NCI-H2171 (cell line): ENCODE measurements around the gene FBXO21.
"Not testable (repeated sequence)": the region's sequence is repeated elsewhere in the genome, so short reads cannot be mapped to it uniquely, and the experiment has no call there.

ENCODE experiments used
- DNase-seq: peaks from one replicate; lab custom pipeline; 2025; lab: John Stamatoyannopoulos, UW

Gene FBXO21

GRCh38 chr12:117202033-117202432 lies 11.8 kb upstream of the FBXO21 start:
- DNase-seq = no peak

DNA sequence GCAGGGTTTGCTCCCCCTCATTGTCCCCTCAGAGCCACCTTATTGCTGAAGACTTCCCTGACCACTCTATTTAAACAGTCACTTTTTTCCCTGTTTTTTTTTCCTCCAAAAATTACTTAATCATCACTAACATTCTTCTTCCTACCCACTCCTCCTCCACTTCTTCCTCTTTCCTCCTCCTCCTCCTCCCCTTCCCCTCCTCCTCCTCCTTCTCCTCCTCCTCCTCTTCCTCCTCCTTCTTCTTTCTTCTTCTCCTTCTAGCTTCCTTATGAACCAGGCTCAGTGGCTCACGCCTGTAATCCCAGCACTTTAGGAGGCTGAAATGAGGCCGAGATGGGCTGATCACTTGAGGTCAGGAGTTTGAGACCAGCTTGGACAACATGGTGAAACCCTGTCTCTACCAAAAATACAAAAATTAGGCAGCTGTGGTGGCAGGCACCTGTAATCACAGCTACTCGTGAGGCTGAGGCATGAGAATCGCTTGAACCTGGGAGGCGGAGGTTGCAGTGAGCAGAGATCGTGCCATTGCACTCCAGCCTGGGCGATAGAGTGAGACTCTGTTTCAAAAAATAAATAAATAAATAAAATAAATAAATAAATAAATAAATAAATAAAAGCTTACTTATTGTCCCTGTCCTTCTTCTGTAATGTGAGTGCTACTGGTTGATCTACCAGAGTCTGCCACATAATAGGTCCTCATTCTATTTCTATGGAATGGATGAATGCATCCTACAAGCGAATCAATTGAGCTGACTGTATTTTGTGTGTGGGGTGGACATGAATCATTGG lies 9.9 kb upstream of the FBXO21 start:
- not testable (repeated sequence) for DNase-seq

DNA sequence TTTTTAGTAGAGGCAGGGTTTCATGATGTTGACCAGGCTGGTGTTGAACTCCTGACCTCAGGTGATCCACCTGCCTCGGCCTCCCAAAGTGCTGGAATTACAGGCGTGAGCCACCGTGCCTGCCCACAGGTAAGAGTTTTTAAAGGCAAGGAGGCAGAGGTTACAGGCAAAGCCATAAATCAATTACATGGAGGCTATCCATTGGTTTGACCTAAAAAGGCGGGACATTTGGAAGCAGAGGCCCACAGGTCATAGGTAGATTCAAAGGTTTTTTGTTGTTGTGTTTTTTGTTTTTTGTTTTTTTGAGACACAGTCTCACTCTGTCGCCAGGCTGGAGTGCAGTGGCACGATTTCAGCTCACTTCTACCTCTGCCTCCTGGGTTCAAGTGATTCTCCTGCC lies 6.1 kb upstream of the FBXO21 start:
- DNase-seq = not testable (repeated sequence)

- peak; percentile 80 for DNase-seq
Measured at GRCh38 chr12:117195027-117195426, 4.8 kb upstream of the FBXO21 start.

GRCh38 chr12:117193903-117194302 lies 3.6 kb upstream of the FBXO21 start:
- no peak for DNase-seq

DNA sequence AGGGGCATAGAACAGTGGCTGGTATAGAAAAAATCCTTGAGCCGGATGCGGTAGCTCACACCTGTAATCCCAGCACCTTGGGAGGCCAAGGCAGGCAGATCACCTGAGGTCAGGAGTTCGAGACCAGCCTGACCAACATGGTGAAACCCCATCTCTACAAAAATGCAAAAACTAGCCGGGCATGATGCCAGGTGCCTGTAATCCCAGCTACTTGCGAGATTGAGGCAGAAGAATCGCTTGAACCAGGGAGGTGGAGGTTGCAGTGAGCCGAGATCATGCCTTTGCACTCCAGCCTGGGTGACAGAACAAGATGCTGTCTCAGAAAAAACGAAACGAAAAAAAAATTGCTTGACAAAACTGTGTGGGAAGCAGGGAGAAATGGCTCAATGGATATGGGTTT lies 2.3 kb upstream of the FBXO21 start:
- DNase-seq = not testable (repeated sequence)

DNA sequence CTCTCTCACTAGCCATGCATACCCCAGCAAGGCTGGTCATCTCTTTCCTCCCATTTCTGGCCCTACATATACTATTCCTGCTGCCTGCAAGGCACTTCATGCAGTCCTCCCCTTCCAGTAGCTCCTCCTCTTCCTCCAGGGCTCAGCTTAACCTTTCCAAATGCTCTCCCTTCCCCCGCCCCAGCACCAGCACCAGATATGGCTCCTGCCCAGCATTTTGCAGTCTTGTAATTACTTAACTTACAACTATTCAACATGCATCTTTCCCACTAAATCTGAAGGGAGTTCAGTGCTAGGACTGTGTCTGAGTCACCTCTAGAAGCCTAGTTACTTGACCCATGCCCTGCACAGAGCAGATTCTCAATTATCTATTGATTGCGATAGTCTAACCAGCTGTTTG lies 1.8 kb upstream of the FBXO21 start:
- DNase-seq = no peak

DNA sequence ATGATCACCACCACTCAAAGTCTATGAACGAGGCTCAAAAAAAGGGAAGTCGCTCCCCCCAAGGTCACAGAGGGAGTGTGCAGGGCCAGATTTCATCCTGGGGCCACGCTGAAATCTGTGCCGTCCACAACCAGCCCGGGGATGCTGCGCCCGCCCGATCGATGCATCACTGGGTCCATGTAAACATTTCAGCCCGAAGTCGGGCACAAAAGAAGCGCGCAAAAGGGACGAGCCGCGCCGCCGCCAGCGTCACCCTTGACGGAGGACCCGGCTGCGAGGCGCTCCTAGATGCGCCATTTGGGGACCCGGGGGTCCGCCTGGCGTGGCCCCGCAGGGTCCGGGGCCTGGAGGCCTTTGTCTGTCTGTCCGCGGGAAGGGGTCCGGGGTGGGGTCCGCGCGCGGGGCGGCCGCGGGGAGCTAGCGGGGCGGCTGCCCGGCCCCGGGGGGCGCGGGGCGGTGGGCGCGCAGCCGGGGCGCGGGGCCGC lies 503 bp downstream of the FBXO21 start:
- peak; percentile 6 for DNase-seq

DNA sequence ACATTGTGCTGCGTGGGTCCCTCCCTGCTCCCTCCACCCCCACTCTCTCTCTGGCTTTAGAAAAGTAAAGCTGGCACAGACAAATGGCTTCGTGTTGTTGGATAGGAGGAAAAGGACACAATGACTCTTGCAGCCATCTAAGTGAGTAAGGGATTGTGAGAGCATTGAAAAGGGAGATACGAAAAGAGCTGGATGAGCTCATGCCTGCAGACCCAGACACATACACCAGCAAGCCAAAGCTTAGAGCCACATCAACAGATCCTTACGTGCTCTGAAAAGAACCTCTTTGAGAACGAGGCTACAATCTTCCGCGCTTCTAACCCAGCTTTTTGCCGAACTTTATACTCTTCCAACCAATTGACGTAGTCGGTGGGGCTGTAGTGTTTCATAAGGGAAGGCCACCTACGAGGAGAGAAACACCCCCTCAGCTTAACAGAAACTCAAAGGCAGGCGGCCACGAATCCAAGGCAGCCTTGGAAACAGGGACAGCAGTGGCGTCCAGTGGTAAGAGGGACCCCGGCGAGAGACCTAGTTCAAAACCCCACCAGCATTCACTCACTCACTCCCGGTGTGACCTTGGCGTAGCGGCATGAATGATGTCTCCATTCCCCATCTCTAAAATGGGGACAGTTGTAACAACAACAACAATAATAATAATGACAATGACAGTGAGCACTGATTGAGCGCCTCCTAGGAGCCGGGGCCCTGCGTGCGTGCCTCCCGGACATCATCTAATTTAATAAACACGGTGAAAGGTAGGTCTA lies 1.1 kb downstream of the FBXO21 start:
- no peak for DNase-seq

GRCh38 chr12:117188121-117188665 lies 2.1 kb downstream of the FBXO21 start:
- no peak for DNase-seq

DNA sequence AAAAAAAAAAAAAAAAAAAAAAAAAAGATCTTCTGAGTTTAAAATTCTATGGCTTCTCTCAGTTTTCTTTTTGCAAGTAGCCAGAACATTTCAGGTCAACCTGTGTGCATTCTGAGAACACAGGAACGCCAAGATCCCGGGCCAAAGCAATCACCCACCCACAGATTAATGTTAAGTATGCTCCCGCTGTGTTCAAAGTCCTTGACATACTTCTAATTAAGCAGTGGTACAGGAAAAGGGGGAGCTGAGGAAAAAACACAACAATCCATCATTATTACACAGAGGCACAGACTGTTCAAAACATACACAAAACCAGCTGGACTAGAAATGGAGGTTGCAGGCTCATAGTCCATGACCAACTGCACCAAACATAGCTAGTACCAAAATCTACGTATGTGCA lies 2.8 kb downstream of the FBXO21 start:
- no peak for DNase-seq

GRCh38 chr12:117182866-117183265 lies 7.4 kb downstream of the FBXO21 start:
- DNase-seq = no peak

GRCh38 chr12:117181468-117181843 lies 8.8 kb downstream of the FBXO21 start:
- not testable (repeated sequence) for DNase-seq

GRCh38 chr12:117180758-117181467 lies 9.4 kb downstream of the FBXO21 start:
- DNase-seq = no peak

DNA sequence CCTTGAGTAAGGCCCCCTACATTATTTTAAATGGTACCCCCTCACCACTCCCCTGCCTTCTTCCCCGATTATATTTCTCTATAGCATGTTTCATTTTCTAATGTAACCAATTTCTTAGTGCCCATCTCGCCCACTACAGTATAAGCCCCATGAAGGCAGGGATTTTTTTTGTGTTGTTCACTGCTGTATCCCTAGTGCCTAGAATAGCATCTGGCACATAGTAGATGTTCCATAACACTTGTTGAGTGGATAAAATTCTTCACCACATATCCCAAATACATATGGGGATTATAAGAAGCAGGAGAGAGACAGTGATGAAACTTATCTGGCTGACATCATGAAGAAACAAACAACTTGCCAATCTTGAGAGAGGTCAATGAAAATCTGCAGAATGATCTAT lies 11.5 kb downstream of the FBXO21 start:
- DNase-seq = no peak

- DNase-seq = no peak
Measured at GRCh38 chr12:117178301-117178700, 12.0 kb downstream of the FBXO21 start.

DNA sequence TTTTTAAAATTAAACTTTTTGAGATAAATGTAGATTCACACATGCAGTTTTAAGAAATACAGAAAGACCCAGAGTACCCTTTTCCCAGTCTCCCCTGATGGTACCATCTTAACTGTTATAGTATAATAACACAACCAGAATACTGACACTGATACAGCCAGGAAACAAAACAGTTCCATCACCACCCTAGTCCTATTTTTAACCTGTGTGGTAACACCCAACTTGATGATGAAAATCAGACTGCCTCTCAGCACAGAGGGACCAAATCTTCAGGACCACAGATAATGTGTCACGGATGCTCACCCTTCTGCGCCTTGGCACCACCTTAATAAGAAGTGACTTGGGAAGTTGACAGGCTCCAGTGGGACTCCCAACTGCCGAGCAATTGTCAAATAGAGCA lies 18.1 kb downstream of the FBXO21 start:
- no peak for DNase-seq

- no peak for DNase-seq
Measured at GRCh38 chr12:117171499-117172162, 18.6 kb downstream of the FBXO21 start.

GRCh38 chr12:117169548-117169947 lies 20.7 kb downstream of the FBXO21 start:
- no peak for DNase-seq

GRCh38 chr12:117168976-117169375 lies 21.3 kb downstream of the FBXO21 start:
- no peak for DNase-seq

DNA sequence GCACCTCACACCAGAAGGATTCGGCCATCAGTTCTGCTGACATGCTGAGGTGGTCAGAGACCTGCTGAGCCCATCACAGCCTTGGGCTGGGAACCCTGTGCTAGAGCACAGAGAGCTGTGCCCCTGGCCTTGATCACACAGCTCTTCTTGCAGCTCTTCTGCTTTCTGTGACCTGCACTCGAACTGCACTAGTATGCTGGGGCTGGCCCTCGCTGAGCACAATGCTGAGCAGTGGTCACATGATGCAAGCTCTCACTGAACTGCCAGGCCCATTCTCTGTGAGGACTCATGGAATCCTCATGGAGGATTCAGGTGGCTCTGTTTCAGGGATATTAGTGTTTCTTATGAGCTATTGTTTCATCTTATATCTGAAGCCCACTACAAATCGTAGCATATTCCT lies 22.5 kb downstream of the FBXO21 start:
- DNase-seq = no peak

DNA sequence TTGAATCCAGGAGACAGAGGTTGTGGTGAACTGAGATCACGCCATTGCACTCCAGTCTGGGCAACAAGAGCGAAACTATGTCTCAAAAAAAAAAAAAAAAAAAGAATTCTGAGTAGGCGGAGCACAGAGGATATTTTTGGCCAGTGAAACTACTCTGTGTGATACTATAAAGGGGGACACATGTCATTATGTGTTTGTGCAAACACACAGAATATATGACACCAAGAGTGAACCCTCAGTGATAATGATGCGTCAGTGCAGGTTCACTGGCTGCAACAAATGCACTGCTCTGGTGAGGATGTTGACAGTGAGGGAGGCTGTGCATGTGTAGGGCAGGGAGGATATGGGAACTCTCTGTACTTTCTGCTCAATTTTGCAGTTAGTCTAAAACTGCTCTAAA lies 24.2 kb downstream of the FBXO21 start:
- no peak for DNase-seq
